Eye (tissue), 1 donor: ENCODE data around the gene XRCC3.

Experiments
- DNase-seq: peaks from one replicate; pipeline ENCODE4 v3.0.0-alpha.2; 2015

XRCC3 gene

GRCh38 chr14:103725001-103725682, 9.9 kb upstream of the XRCC3 start:
- DNase-seq: no peak

- no peak for DNase-seq
Observed at GRCh38 chr14:103724116-103724515, 8.9 kb upstream of the XRCC3 start.

- no peak for DNase-seq
Observed at GRCh38 chr14:103723748-103724081, 8.5 kb upstream of the XRCC3 start.

- DNase-seq: no peak
Observed at GRCh38 chr14:103721334-103722120, 6.3 kb upstream of the XRCC3 start.

DNA sequence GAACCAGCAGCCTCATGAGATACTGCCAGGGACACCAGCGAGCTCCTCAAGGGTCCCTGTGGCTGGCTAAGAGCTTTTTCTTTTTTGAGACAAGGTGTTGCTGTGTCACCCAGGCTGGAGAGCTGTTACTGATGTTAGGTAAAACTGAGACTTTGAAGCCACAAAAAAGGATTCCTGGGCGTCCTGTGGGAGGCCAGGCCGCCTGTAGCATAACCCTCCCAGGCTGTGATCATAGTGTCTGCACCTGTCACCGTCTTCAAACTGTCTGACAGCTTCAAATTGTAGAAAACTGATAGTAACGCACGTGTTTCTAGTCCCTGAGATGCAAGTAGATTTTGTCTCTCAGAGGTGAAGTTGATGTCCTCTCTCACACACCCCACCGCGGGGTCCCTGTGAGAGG, 4.5 kb upstream of the XRCC3 start:
- DNase-seq: no peak

- DNase-seq: no peak
Observed at GRCh38 chr14:103718572-103718971, 3.3 kb upstream of the XRCC3 start.

- DNase-seq: no peak
Observed at GRCh38 chr14:103716899-103717411, 1.7 kb upstream of the XRCC3 start.

DNA sequence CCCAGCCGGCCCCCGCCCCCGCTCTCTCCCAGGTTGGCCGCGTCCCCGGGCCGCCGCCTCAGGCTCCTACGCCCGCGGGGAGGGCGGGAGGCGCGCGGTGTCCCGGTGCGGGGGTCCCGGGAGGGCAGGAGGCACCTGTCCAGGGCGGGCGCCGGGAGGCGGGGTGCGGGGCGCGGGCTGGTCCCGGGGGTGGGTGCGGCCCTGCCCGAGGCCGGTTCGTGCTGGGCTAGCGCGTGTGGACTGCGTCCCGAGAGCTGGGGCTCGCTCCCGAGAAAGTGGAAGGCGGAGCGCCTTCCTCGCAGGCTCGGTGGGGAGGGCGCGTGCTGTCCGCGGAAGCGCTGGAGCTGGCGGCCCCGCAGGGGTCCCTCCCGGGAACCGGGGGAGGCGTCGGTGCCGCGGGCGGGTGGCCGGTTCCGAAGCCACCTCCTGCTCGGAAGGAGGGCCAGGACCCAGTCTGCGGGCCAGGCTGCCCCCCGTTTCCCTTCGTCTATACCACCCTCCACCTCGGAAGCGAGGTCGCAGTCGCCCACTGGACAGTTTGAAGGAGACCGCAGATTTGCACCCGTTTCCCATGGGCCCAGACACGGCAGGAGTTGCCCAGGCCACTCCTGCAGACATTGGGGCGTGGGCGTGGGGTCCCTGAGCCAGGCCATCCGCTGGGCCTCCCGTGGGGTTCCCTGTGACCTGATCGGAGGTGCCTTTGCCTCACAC, 995 bp upstream of the XRCC3 start:
- peak; percentile 47 for DNase-seq

GRCh38 chr14:103714063-103714724, 1.1 kb downstream of the XRCC3 start:
- no peak for DNase-seq

GRCh38 chr14:103713304-103714062, 1.8 kb downstream of the XRCC3 start:
- no peak for DNase-seq

- no peak for DNase-seq
Observed at GRCh38 chr14:103712633-103713247, 2.5 kb downstream of the XRCC3 start.

GRCh38 chr14:103711516-103712431, 3.5 kb downstream of the XRCC3 start:
- no peak for DNase-seq

DNA sequence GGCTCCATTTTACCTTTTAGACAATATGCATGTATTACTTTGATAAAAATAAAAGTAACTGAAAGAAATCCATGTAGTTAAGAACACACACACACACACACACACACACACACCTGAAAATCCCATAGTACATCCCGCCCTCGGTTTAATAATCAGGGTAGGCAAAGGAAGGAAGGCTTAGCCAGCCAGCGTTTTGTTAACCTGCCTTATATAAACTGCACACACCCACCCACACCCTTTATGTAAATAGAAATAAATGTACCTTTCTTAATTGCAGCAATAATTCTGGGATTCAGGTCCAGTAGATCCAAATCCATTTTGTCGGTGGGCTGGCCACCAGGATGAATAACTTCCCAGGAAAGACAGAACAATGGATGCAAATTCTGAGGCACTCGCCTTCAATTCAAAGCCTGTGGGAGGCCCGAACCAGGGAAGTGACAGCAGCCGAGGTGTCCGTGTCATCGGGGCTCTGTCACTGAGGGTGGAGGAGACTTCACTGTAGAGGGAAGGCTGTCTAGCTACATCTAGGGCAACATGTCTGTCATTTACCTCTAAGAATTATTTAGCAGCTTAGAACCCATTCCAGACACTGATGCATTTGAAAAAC, 4.4 kb downstream of the XRCC3 start:
- DNase-seq: no peak

GRCh38 chr14:103709814-103710213, 5.4 kb downstream of the XRCC3 start:
- DNase-seq: no peak

GRCh38 chr14:103708750-103709187, 6.5 kb downstream of the XRCC3 start:
- DNase-seq: no peak

GRCh38 chr14:103707329-103708263, 7.7 kb downstream of the XRCC3 start:
- no peak for DNase-seq

GRCh38 chr14:103706551-103707328, 8.5 kb downstream of the XRCC3 start:
- no peak for DNase-seq
